Hepatocyte (in vitro differentiated cells): Measurements from ENCODE around the gene INO80D.

Source experiments
- EZH2 ChIP-seq: fragments of 200-600 bp; sonication (generic); IDR thresholded peaks from 2 replicates; pipeline ENCODE4 v1.6.1; 2016; ENCODE audit warnings: antibody characterized with exemption, mild to moderate bottlenecking, borderline replicate concordance
- EZH2phosphoT487 ChIP-seq: fragments of 200-600 bp; sonication (generic); IDR thresholded peaks from one replicate; pipeline ENCODE4 v1.6.1; 2018; ENCODE audit warnings: antibody characterized with exemption, mild to moderate bottlenecking, low read depth, moderate library complexity; ENCODE audit not compliant: unreplicated experiment, severe bottlenecking
- TF ChIP-seq, protein P1 (sequence below): fragments of 200-600 bp; sonication (generic); IDR thresholded peaks from 2 replicates; pipeline ENCODE4 v1.5.1; 2016; ENCODE audit warnings: antibody characterized with exemption, mild to moderate bottlenecking; ENCODE audit not compliant: poor library complexity

DNA sequence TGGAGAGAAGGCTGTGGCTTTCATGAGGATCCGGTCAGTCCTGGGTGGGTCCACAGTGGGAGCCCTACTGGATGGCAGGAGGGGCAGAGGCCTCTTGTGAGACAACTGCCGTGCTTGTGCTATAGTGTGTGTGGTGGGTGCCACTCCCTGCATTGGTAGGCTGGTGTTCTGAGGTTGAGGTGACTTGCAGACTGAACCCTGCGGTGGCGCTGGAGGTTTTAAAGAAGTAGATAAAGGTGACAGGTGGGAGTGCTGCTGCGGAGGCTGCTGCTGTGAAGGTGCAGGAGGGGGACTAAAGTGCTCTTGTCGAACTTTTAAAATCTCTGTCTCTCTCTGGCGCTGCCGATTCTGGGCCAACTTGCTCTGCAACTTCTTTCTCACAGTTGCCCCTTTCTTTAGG is 29.7 kb downstream of the INO80D start:
- TF ChIP-seq, protein P1, sequence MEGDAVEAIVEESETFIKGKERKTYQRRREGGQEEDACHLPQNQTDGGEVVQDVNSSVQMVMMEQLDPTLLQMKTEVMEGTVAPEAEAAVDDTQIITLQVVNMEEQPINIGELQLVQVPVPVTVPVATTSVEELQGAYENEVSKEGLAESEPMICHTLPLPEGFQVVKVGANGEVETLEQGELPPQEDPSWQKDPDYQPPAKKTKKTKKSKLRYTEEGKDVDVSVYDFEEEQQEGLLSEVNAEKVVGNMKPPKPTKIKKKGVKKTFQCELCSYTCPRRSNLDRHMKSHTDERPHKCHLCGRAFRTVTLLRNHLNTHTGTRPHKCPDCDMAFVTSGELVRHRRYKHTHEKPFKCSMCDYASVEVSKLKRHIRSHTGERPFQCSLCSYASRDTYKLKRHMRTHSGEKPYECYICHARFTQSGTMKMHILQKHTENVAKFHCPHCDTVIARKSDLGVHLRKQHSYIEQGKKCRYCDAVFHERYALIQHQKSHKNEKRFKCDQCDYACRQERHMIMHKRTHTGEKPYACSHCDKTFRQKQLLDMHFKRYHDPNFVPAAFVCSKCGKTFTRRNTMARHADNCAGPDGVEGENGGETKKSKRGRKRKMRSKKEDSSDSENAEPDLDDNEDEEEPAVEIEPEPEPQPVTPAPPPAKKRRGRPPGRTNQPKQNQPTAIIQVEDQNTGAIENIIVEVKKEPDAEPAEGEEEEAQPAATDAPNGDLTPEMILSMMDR, result no peak
- TF ChIP-seq EZH2phosphoT487 (no peak), EZH2 (no peak)
